ENCODE data around the gene CHML.

The CHML gene

DNA sequence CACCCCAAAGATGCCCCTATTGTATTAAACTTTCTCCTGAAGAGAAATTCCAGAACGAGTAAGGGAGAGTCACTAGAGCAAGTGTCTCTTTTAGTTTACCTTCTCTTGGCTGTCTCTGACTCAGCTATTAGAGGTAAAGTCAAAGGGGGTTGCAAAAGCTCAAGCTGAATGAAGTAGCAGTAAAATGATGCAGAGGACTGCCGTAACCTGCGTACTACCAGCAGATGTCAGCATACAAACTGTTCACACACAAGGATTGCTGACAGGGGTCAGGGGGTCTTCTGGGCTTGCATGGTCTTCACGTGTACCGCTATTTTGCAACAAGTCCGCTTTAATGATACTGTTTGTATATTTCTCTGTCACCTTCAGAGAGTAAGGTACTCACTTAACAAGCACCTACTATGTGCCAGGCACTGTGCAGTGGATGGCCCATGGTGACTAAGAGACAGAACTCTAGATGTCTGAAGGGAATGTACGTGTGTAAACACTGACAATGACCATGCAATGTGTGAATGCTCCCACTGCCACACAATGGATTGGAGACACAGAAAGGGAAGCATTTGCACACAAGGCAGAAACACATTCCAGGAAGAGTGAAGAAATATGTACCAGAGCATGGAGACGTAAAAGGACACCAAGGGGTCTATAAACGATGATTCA, 34.9 kb downstream of the CHML start:
- no peak overlapping the region for H3K27ac ChIP-seq (ENCODE audit: low read length)
- no peaks in the 10 kb centered on the region for H3K9me3 ChIP-seq (ENCODE audit: control insufficient read depth in 2 of 2, low read length in 2 of 2)
- H3K27me3 ChIP-seq (ENCODE audit: control insufficient read depth in 1 of 2, insufficient read depth in 2 of 2, low read length in 2 of 2): no peaks in the 10 kb centered on the region
- no peak overlapping the region for H3K9ac ChIP-seq (ENCODE audit: low read length in 2 of 2)
- no peaks in the 10 kb centered on the region for H3K4me1 ChIP-seq (ENCODE audit: control insufficient read depth, insufficient read depth, low read length)
- H3K4me3 ChIP-seq (ENCODE audit: low read length in 2 of 2): no peak overlapping the region
- no peaks in the 10 kb centered on the region for H3K36me3 ChIP-seq (ENCODE audit: control insufficient read depth in 2 of 2, insufficient read depth in 2 of 2, low read length in 2 of 2)

- Histone ChIP-seq H3K36me3 (ENCODE audit: control insufficient read depth in 2 of 2, insufficient read depth in 2 of 2, low read length in 2 of 2) (no peaks in the 10 kb centered on the region), H3K27ac (ENCODE audit: low read length) (no peak overlapping the region)
These were observed 36.4 kb downstream of the CHML start for GRCh38 chr1:241603731-241604245.

DNA sequence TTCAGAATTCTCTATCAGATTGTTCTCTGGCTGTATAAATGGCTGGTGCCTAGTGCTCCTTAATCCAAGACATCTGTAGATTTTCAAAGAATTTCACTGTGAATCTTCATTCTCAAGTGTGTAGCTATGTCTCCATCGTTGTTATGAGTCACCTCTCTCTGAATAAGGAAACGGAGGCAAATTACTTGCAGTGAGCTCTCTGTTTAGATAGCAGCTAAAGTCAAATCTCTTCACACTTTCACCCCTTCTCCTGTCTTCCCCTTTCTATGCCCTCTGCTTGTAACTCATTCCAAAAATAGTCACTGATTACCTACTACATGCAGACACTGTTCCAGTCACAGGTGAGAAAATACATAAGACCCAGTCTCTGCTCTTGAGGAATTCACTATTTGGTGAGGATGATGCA, 39.7 kb downstream of the CHML start:
- no peaks in the 10 kb centered on the region for H3K27me3 ChIP-seq (ENCODE audit: control insufficient read depth in 1 of 2, insufficient read depth in 2 of 2, low read length in 2 of 2)
- H3K9ac ChIP-seq (ENCODE audit: low read length in 2 of 2): no peak overlapping the region
- no peaks in the 10 kb centered on the region for H3K36me3 ChIP-seq (ENCODE audit: control insufficient read depth in 2 of 2, insufficient read depth in 2 of 2, low read length in 2 of 2)
- H3K4me3 ChIP-seq (ENCODE audit: low read length in 2 of 2): no peak overlapping the region
- H3K9me3 ChIP-seq (ENCODE audit: control insufficient read depth in 2 of 2, low read length in 2 of 2): no peaks in the 10 kb centered on the region
- H3K4me1 ChIP-seq (ENCODE audit: control insufficient read depth, insufficient read depth, low read length): no peaks in the 10 kb centered on the region
- no peak overlapping the region for H3K27ac ChIP-seq (ENCODE audit: low read length)

More at GRCh38 chr1:241603731-241604245, 36.4 kb downstream of the CHML start:
- H3K4me1 ChIP-seq (ENCODE audit: control insufficient read depth, insufficient read depth, low read length): no peaks in the 10 kb centered on the region
- no peak overlapping the region for H3K9ac ChIP-seq (ENCODE audit: low read length in 2 of 2)
- no peaks in the 10 kb centered on the region for H3K9me3 ChIP-seq (ENCODE audit: control insufficient read depth in 2 of 2, low read length in 2 of 2)
- no peak overlapping the region for H3K4me3 ChIP-seq (ENCODE audit: low read length in 2 of 2)
- H3K27me3 ChIP-seq (ENCODE audit: control insufficient read depth in 1 of 2, insufficient read depth in 2 of 2, low read length in 2 of 2): no peaks in the 10 kb centered on the region

DNA sequence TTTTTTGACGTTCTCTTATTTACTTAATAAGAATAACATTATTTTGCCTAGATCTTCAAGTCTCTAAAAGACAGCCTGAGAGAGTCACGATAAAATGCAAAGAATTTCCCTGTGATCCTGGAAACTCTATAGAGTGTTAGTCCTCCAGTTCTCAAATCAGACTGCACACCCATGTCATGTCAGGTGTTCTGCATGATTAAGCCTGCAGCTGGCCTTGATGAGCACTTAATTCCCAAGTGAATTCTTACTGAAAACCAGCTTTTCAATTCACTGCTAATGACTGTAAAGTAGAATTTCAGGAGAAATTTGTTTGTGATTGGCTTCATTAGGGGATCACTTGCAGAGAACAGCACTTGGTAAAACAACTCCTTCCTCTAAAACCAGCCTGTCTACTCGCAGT, 41.9 kb downstream of the CHML start:
- Histone ChIP-seq H3K4me3 (ENCODE audit: low read length in 2 of 2) (no peak overlapping the region), H3K9me3 (ENCODE audit: control insufficient read depth in 2 of 2, low read length in 2 of 2) (no peaks in the 10 kb centered on the region), H3K27ac (ENCODE audit: low read length) (no peak overlapping the region), H3K27me3 (ENCODE audit: control insufficient read depth in 1 of 2, insufficient read depth in 2 of 2, low read length in 2 of 2) (no peaks in the 10 kb centered on the region), H3K4me1 (ENCODE audit: control insufficient read depth, insufficient read depth, low read length) (no peaks in the 10 kb centered on the region), H3K36me3 (ENCODE audit: control insufficient read depth in 2 of 2, insufficient read depth in 2 of 2, low read length in 2 of 2) (no peaks in the 10 kb centered on the region), H3K9ac (ENCODE audit: low read length in 2 of 2) (no peak overlapping the region)

DNA sequence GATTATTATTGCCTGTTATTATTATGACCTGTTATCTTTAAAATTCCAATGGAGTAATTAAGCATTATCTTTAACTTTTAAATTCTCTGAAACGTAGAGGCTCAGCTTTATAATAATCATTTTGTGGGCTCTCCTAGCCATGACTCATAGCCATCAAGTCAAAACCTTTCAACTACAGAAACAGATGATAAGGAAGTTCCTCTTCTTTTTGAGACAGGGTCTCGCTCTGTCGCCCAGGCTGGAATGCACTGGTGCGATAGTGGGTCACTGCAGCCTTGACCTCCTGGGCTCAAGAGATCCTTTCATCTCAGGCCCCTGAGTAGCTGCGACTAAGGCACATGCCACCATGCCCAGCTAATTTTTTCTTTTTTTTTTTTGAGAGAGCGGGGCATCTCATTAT, 43.5 kb downstream of the CHML start:
- no peak overlapping the region for H3K4me3 ChIP-seq (ENCODE audit: low read length in 2 of 2)
- no peaks in the 10 kb centered on the region for H3K27me3 ChIP-seq (ENCODE audit: control insufficient read depth in 1 of 2, insufficient read depth in 2 of 2, low read length in 2 of 2)
- H3K4me1 ChIP-seq (ENCODE audit: control insufficient read depth, insufficient read depth, low read length): no peaks in the 10 kb centered on the region
- H3K9ac ChIP-seq (ENCODE audit: low read length in 2 of 2): no peak overlapping the region
- no peak overlapping the region for H3K27ac ChIP-seq (ENCODE audit: low read length)
- H3K9me3 ChIP-seq (ENCODE audit: control insufficient read depth in 2 of 2, low read length in 2 of 2): no peaks in the 10 kb centered on the region
- H3K36me3 ChIP-seq (ENCODE audit: control insufficient read depth in 2 of 2, insufficient read depth in 2 of 2, low read length in 2 of 2): no peaks in the 10 kb centered on the region

DNA sequence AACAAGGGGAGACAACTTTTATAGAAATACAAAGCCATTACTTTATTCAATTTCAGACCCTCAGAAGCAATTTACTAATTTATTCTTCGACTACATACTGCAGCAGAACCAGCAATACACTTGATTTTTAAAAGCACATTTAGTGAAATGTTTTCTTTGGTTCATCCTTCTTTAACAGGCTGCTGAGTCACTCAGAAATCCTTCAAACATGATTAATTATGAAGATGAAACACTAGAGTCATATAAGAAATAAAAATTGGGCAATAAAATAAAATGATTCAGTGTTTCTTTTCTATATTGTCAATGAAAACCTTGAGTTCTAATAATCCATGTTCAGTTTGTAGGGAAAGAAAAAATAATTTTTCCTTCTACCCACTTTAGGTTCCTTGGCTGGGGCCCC, 47.0 kb downstream of the CHML start:
- Histone ChIP-seq H3K4me3 (ENCODE audit: low read length in 2 of 2) (no peak overlapping the region), H3K9me3 (ENCODE audit: control insufficient read depth in 2 of 2, low read length in 2 of 2) (no peaks in the 10 kb centered on the region), H3K36me3 (ENCODE audit: control insufficient read depth in 2 of 2, insufficient read depth in 2 of 2, low read length in 2 of 2) (no peaks in the 10 kb centered on the region), H3K27ac (ENCODE audit: low read length) (no peak overlapping the region), H3K4me1 (ENCODE audit: control insufficient read depth, insufficient read depth, low read length) (no peaks in the 10 kb centered on the region), H3K27me3 (ENCODE audit: control insufficient read depth in 1 of 2, insufficient read depth in 2 of 2, low read length in 2 of 2) (no peaks in the 10 kb centered on the region), H3K9ac (ENCODE audit: low read length in 2 of 2) (no peak overlapping the region)

GRCh38 chr1:241592273-241592958, 47.8 kb downstream of the CHML start:
- H3K4me1 ChIP-seq (ENCODE audit: control insufficient read depth, insufficient read depth, low read length): no peaks in the 10 kb centered on the region
- no peak overlapping the region for H3K27ac ChIP-seq (ENCODE audit: low read length)
- no peak overlapping the region for H3K9ac ChIP-seq (ENCODE audit: low read length in 2 of 2)

GRCh38 chr1:241591736-241592135, 48.4 kb downstream of the CHML start:
- Histone ChIP-seq H3K4me3 (ENCODE audit: low read length in 2 of 2) (no peak overlapping the region), H3K27me3 (ENCODE audit: control insufficient read depth in 1 of 2, insufficient read depth in 2 of 2, low read length in 2 of 2) (no peaks in the 10 kb centered on the region), H3K27ac (ENCODE audit: low read length) (no peak overlapping the region), H3K9ac (ENCODE audit: low read length in 2 of 2) (no peak overlapping the region), H3K36me3 (ENCODE audit: control insufficient read depth in 2 of 2, insufficient read depth in 2 of 2, low read length in 2 of 2) (no peaks in the 10 kb centered on the region), H3K4me1 (ENCODE audit: control insufficient read depth, insufficient read depth, low read length) (no peaks in the 10 kb centered on the region), H3K9me3 (ENCODE audit: control insufficient read depth in 2 of 2, low read length in 2 of 2) (no peaks in the 10 kb centered on the region)

More at GRCh38 chr1:241592273-241592958, 47.8 kb downstream of the CHML start:
- Histone ChIP-seq H3K9me3 (ENCODE audit: control insufficient read depth in 2 of 2, low read length in 2 of 2) (no peaks in the 10 kb centered on the region), H3K4me3 (ENCODE audit: low read length in 2 of 2) (no peak overlapping the region), H3K27me3 (ENCODE audit: control insufficient read depth in 1 of 2, insufficient read depth in 2 of 2, low read length in 2 of 2) (no peaks in the 10 kb centered on the region), H3K36me3 (ENCODE audit: control insufficient read depth in 2 of 2, insufficient read depth in 2 of 2, low read length in 2 of 2) (no peaks in the 10 kb centered on the region)

GRCh38 chr1:241591317-241591716, 48.9 kb downstream of the CHML start:
- Histone ChIP-seq H3K36me3 (ENCODE audit: control insufficient read depth in 2 of 2, insufficient read depth in 2 of 2, low read length in 2 of 2) (no peaks in the 10 kb centered on the region), H3K27ac (ENCODE audit: low read length) (no peak overlapping the region), H3K27me3 (ENCODE audit: control insufficient read depth in 1 of 2, insufficient read depth in 2 of 2, low read length in 2 of 2) (no peaks in the 10 kb centered on the region)

GRCh38 chr1:241590719-241591118, 49.5 kb downstream of the CHML start:
- Histone ChIP-seq H3K36me3 (ENCODE audit: control insufficient read depth in 2 of 2, insufficient read depth in 2 of 2, low read length in 2 of 2) (no peaks in the 10 kb centered on the region), H3K9ac (ENCODE audit: low read length in 2 of 2) (no peak overlapping the region), H3K4me1 (ENCODE audit: control insufficient read depth, insufficient read depth, low read length) (no peaks in the 10 kb centered on the region), H3K27ac (ENCODE audit: low read length) (no peak overlapping the region), H3K9me3 (ENCODE audit: control insufficient read depth in 2 of 2, low read length in 2 of 2) (no peaks in the 10 kb centered on the region), H3K27me3 (ENCODE audit: control insufficient read depth in 1 of 2, insufficient read depth in 2 of 2, low read length in 2 of 2) (no peaks in the 10 kb centered on the region), H3K4me3 (ENCODE audit: low read length in 2 of 2) (no peak overlapping the region)

More at GRCh38 chr1:241591317-241591716, 48.9 kb downstream of the CHML start:
- Histone ChIP-seq H3K9me3 (ENCODE audit: control insufficient read depth in 2 of 2, low read length in 2 of 2) (no peaks in the 10 kb centered on the region), H3K4me3 (ENCODE audit: low read length in 2 of 2) (no peak overlapping the region), H3K9ac (ENCODE audit: low read length in 2 of 2) (no peak overlapping the region), H3K4me1 (ENCODE audit: control insufficient read depth, insufficient read depth, low read length) (no peaks in the 10 kb centered on the region)
